NT2/D1 (cell line): ENCODE results near the gene ASS1.

ENCODE experiments used
- DNase-seq: peaks from one replicate; pipeline ENCODE4 v3.0.0-alpha.2; 2011; ENCODE audit warnings: low read depth, low spot score
- H3K27me3 ChIP-seq: 2 replicates; pipeline ENCODE4 v1.6.0; 2011; ENCODE audit warnings: mild to moderate bottlenecking; ENCODE audit not compliant: insufficient read length, insufficient read depth
- H3K36me3 ChIP-seq: 2 replicates; pipeline ENCODE4 v1.6.1; 2011; ENCODE audit warnings: mild to moderate bottlenecking, low read length, mixed read lengths; ENCODE audit not compliant: insufficient read depth, insufficient read length
- H3K4me1 ChIP-seq: 2 replicates; pipeline ENCODE4 v1.5.1; 2011; ENCODE audit not compliant: insufficient read depth, insufficient read length
- H3K4me3 ChIP-seq: 2 replicates; pipeline ENCODE4 v1.5.1; 2011; ENCODE audit warnings: low read depth; ENCODE audit not compliant: insufficient read length
- H3K9ac ChIP-seq: 2 replicates; pipeline ENCODE4 v1.6.0; 2011; ENCODE audit warnings: low read depth; ENCODE audit not compliant: insufficient read length
- H3K9me3 ChIP-seq: 2 replicates; pipeline ENCODE4 v1.5.1; 2011; ENCODE audit warnings: mild to moderate bottlenecking, low read length; ENCODE audit not compliant: insufficient read depth
- SUZ12 ChIP-seq: IDR thresholded peaks from 2 replicates; pipeline ENCODE4 v1.6.1; 2011; ENCODE audit not compliant: insufficient read length, insufficient read depth; ENCODE audit errors: extremely low read depth
- YY1 ChIP-seq: IDR thresholded peaks from 2 replicates; pipeline ENCODE4 v1.6.1; 2011; ENCODE audit not compliant: insufficient read length, insufficient read depth
- ZNF274 ChIP-seq: IDR thresholded peaks from 2 replicates; pipeline ENCODE4 v1.6.1; 2011; ENCODE audit warnings: mild to moderate bottlenecking, low read depth, low read length

ASS1 gene

DNA sequence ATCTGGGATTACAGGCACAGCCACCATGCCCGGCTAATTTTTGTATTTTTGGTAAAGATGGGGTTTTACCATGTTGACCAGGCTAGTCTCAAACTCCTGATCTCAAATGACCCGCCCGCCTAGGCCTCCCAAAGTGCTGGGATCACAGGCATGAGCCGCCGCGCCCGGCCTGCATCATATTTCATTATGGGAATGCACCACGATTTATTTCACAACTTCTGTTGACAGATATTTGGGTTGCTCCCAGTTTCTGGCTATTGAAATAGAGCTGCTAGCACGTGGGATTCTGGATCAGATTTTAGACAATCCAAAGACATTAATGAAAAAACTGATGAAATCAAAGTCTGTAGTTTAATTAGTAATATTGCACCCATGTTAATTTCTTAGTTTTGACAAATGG lies 86.2 kb downstream of the ASS1 start:
- no peak for TF ChIP-seq ZNF274
- TF ChIP-seq SUZ12: no peak
- no peak for TF ChIP-seq YY1
- H3K36me3 ChIP-seq: no peaks in the 10 kb centered on the region
- H3K9ac ChIP-seq: no peak overlapping the region
- DNase-seq: no peak
- H3K4me1 ChIP-seq: peaks cover 13% of the 10 kb centered on the region
- peaks cover 7% of the 10 kb centered on the region for H3K27me3 ChIP-seq
- no peak overlapping the region for H3K4me3 ChIP-seq
- no peaks in the 10 kb centered on the region for H3K9me3 ChIP-seq

DNA sequence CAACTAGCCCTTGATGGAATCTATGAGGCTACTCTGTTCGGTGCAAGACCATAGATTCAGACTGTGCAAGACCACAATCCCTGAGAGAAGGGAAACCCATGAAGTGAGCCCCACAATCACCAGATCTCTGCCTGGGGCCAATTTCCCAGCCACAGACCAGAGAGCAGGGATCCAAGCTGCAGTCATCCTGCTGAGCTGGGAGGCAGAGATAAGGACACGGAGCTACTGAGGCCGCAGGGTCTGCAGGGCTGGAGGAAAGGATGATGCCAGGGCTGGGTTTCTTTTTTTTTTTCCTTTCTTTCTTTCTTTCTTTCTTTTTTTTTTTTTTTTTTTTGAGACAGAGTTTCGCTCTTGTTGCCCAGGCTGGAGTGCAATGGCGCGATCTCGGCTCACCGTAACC lies 86.9 kb downstream of the ASS1 start:
- peaks cover 12% of the 10 kb centered on the region for H3K4me1 ChIP-seq
- no peaks in the 10 kb centered on the region for H3K9me3 ChIP-seq
- no peak for DNase-seq
- no peak overlapping the region for H3K4me3 ChIP-seq
- H3K36me3 ChIP-seq: no peaks in the 10 kb centered on the region
- peaks cover 10% of the 10 kb centered on the region for H3K27me3 ChIP-seq
- TF ChIP-seq ZNF274 (no peak), SUZ12 (no peak), YY1 (no peak)
- H3K9ac ChIP-seq: no peak overlapping the region

DNA sequence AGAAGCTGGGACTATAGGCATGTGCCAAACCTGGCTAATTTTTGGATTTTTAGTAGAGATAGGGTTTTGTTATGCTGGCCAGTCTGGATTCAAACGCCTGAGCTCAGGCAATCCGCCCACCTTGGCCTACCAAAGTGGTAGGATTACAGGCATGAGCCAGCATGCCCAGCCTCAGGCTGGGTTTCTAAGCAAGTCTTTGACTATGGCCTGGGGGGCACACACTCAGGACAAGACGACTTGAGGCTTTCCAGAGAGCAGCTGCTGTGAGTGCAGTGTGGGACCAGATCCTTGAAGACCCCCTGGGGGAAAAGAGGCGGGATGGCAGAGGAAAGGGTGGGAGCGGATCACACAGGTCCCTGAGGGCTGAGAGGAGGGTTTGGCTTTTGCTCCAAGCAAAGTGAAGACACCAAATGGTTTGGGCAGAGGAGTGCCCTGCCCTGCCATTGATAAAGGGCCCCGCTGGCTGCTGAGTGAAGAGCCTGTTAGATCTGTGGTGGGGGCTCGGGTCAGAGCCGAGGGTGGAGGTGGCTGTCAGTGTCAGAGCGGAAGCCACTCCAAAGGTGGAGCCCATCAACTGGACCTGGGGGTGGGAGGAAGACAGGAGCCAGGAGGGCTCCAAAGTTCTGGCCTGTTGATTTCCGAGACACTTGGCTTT lies 87.8 kb downstream of the ASS1 start:
- TF ChIP-seq ZNF274: no peak
- no peak for TF ChIP-seq YY1
- no peak for TF ChIP-seq SUZ12
- Histone ChIP-seq H3K4me3 (no peak overlapping the region), H3K9ac (no peak overlapping the region), H3K36me3 (no peaks in the 10 kb centered on the region), H3K27me3 (peaks cover 16% of the 10 kb centered on the region), H3K4me1 (peaks cover 14% of the 10 kb centered on the region), H3K9me3 (no peaks in the 10 kb centered on the region)
- no peak for DNase-seq

DNA sequence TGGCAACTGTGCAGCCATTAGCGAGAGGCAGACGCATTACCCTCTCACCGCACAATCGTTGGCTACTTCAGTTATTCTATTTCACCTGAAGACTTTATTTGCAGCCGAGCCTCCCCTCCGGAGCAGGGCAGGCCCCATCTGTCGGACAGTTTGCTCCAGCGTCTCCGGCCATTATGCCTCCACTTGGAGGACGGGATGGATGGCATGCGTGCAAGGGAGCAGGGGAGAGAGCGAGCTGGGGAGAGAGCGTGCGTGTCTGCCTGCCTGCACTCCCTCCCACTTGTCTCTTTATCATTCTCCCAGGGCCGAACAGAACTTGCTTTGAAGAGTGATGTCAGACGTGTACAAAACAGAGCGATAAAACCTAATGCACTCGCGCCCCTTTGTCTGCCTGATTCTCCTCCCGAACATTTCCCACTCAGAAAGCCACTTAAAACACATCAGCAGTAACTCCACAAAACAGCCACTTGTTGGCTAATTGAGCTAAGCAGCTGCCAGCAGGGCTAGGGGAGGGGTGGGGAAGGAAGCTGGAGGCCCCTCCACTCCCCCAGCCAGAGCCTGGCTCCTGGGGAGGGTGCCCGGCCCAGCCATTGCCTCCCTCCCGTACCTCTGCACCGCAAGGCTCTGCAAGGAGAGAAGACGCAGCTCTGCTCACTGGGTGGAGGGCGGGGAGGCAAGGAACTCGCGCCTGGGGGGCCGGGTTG lies 91.2 kb downstream of the ASS1 start:
- no peak for DNase-seq
- peak overlapping the region; percentile 77 for H3K9ac ChIP-seq
- peaks cover 15% of the 10 kb centered on the region for H3K4me1 ChIP-seq
- H3K36me3 ChIP-seq: no peaks in the 10 kb centered on the region
- peak overlapping the region; percentile 39 for H3K4me3 ChIP-seq
- H3K27me3 ChIP-seq: peaks cover 16% of the 10 kb centered on the region
- TF ChIP-seq YY1 (no peak), ZNF274 (no peak), SUZ12 (no peak)
- no peaks in the 10 kb centered on the region for H3K9me3 ChIP-seq

DNA sequence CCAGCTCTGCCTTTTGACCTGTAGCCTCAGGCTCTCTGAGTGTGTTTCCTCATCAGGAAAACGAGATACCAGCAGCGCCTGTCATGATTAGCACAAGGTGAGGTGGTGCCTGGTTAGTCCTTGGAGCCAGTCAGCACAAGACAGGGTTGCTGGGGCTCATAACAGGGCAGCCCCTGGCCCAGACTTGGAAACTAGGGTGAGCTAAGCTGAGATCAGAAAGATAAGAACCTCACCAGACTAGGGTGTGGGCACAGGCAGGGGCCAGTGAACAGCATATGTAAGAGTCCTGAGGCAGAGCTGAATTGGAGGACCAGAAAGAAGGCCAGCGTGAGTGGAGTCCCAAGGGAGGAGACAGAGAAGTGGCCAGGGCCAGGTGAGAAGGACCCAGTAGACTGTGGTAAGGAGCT lies 91.9 kb downstream of the ASS1 start:
- Histone ChIP-seq H3K9me3 (no peaks in the 10 kb centered on the region), H3K4me3 (no peak overlapping the region), H3K27me3 (peaks cover 16% of the 10 kb centered on the region), H3K36me3 (no peaks in the 10 kb centered on the region), H3K4me1 (peaks cover 15% of the 10 kb centered on the region), H3K9ac (no peak overlapping the region)
- no peak for DNase-seq
- no peak for TF ChIP-seq ZNF274
- TF ChIP-seq YY1: no peak
- no peak for TF ChIP-seq SUZ12

DNA sequence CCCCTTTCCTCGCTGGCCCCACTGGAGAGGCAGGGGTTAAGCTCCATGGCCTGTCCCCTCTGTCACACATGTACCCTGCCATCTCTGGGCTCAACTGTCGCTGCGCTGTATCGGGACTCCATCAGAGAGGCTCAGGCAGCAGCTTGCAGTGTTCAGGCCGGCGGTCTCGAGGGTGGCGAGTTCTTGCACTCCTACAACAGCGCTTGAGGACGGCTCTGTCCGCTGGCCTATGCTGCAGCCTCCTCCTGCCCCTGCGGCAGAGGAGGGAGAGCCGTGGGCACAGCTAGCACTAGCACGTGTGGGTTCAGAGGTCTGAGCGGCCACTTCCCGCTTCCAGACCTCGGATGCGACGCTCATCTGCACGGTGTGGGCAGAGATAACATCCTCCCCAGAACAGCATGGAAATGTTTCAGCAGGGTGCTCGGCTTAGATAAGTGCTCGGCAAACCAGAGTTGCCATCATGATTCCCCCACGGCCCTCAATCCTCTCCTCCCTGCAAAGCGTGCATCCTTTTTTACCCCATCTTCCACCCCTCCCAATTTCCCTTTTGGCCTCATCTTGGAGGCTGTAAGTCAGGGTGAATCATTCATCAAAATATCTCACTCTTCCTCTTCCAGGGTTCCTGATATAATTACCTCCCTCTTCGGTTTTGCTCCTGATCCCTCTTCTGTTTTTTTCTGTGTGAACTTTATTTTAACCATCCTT lies 92.7 kb downstream of the ASS1 start:
- no peak for DNase-seq
- H3K4me3 ChIP-seq: no peak overlapping the region
- H3K27me3 ChIP-seq: peaks cover 16% of the 10 kb centered on the region
- TF ChIP-seq ZNF274: no peak
- no peak for TF ChIP-seq SUZ12
- H3K36me3 ChIP-seq: no peaks in the 10 kb centered on the region
- H3K4me1 ChIP-seq: peaks cover 13% of the 10 kb centered on the region
- H3K9me3 ChIP-seq: no peaks in the 10 kb centered on the region
- H3K9ac ChIP-seq: no peak overlapping the region

DNA sequence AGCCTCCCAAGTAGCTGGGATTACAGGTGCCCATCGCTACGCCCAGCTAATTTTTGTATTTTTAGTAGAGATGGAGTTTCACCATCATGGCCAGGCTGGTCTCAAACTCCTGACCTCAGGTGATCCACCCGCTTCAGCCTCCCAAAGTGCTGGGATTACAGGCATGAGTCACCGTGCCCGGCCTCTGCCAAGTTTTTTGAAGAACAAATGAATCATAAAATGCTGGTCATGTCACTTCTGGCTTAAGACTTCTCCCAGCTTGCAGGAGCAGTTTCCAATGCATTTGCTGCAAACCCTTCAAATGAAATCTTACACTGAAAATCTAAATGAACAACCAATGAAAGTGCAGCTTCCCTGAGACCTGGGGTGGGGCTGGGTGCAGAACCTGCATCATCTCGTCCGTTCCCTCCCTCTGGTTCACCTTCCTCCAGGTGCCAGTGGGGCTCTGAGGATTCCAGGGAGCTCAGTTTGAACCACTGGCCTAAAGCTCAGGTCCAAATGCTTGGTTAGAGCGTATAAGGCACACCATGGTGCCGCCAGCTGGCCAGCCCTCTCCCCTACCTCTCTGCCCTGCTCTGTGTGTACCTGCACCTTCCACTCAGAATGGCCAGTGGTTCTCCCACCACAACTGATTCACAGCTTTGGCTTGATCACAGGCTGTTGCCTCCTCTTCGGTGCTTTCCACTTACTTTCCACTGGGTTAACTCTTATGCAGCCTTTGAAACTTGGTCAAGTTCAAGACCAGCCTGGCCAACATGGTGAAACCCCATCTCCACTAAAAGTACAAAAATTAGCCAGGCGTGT lies 94.9 kb downstream of the ASS1 start:
- Histone ChIP-seq H3K4me1 (peaks cover 21% of the 10 kb centered on the region), H3K4me3 (no peak overlapping the region), H3K9ac (no peak overlapping the region), H3K9me3 (no peaks in the 10 kb centered on the region), H3K36me3 (no peaks in the 10 kb centered on the region), H3K27me3 (peaks cover 16% of the 10 kb centered on the region)
- no peak for DNase-seq
- TF ChIP-seq YY1 (no peak), ZNF274 (no peak), SUZ12 (no peak)
